ENCODE measurements around the gene UBE2G2. TPM values are rescaled to one million over a fixed set of nuclear protein-coding genes. Genes with fewer than 3 reads are reported as not detected.
A peak's percentile ranks its signal among the peaks of the same experiment; 100 is the strongest.

Gene UBE2G2
- polyA plus RNA-seq, 1 experiment: 93.2 TPM

DNA sequence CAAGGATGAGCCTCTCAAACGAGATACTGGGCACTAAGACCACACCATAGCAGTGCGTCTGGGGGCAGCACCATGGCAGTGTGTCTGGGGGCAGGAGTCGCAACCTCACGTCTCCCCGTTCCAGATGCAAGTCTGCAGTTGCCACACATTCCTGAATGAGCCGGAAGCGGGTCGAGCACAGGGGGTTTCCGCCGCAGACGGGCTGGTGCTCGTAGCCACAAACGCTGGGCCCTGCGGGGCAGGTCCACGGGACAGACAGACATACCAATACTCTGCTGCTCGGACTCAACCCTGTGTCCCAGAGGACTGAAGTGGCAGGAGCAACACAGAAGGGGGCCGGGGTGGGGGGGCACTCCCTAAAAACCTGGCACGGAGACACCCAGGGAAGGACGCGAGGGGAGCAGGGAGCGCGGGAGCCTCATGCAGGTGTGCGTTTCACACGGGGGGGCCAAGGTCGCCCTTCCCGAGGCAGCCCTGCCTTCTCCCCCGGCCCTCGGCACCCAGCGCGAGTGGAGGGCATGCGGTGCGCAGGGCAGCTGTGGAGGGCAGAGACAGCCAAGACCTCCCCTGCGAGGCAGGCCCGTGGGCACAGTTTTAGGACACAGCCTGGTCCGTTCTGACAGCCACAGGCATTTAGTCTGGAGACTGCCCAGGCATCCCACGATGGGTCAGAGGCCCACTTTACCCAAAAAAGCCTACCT, 47.4 kb upstream of the UBE2G2 start:
- Histone ChIP-seq H3K27me3 (ENCODE audit: control insufficient read depth, insufficient read depth, low read length) (no peaks in the 10 kb centered on the region; the same call in 1 of the 2 replicates), H3K36me3 (ENCODE audit: control insufficient read depth, insufficient read depth, low read length) (peaks cover 26% of the 10 kb centered on the region), H3K4me3 (ENCODE audit: low read depth, low read length) (no peak overlapping the region)
- TF ChIP-seq, protein P1, sequence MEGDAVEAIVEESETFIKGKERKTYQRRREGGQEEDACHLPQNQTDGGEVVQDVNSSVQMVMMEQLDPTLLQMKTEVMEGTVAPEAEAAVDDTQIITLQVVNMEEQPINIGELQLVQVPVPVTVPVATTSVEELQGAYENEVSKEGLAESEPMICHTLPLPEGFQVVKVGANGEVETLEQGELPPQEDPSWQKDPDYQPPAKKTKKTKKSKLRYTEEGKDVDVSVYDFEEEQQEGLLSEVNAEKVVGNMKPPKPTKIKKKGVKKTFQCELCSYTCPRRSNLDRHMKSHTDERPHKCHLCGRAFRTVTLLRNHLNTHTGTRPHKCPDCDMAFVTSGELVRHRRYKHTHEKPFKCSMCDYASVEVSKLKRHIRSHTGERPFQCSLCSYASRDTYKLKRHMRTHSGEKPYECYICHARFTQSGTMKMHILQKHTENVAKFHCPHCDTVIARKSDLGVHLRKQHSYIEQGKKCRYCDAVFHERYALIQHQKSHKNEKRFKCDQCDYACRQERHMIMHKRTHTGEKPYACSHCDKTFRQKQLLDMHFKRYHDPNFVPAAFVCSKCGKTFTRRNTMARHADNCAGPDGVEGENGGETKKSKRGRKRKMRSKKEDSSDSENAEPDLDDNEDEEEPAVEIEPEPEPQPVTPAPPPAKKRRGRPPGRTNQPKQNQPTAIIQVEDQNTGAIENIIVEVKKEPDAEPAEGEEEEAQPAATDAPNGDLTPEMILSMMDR (IDR thresholded peaks at IDR 0.05; ENCODE audit: insufficient read depth, low read depth, low read length): no peak
- CTCF ChIA-PET: no interaction called here
- POLR2A ChIA-PET: no interaction called here
- DNase-seq (ENCODE audit: low read depth): no peak

DNA sequence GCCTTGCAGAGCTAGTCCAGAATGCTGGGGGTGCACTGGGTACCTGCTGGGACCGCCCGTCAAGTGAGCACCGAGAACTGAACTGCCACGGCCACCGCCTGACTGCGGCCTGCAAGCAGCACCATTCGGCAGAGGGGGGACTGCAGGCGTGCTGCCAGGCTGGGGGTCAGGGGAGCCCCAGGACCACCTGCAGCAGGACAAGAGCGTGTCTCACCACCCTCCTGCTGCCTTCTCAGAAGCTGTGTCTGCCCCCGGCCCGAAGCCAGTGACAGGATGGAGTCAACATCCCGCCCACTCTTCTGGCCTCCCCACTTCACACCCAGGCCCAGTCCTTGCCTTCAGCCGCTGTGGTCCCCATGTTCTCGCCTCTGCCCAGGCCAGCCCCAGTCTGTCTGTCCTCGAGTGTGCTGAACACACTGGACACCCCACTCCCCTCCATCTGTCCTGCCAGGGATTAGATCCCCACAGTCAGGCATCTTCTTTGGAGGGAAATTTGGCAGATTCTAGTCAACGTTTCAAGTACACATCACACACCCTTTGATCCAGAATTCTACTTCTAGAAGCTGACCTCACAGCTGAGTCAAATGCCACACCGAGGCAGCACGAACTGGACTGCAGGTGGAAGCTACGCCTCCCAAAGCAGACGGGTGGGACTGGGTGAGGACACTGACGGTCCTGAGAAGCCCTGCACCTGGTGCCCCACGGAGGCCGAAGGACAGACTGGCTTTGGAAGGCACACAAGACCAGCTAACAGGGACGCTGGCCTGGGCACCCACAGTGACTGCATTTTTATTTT, 45.8 kb upstream of the UBE2G2 start:
- CTCF ChIA-PET: no interaction called here
- TF ChIP-seq, protein P1 (IDR thresholded peaks at IDR 0.05; ENCODE audit: insufficient read depth, low read depth, low read length): no peak
- Histone ChIP-seq H3K27me3 (ENCODE audit: control insufficient read depth, insufficient read depth, low read length) (no peaks in the 10 kb centered on the region; the same call in none of the 2 replicates), H3K4me3 (ENCODE audit: low read depth, low read length) (no peak overlapping the region), H3K36me3 (ENCODE audit: control insufficient read depth, insufficient read depth, low read length) (peaks cover 17% of the 10 kb centered on the region)
- POLR2A ChIA-PET: no interaction called here
- DNase-seq (ENCODE audit: low read depth): no peak

DNA sequence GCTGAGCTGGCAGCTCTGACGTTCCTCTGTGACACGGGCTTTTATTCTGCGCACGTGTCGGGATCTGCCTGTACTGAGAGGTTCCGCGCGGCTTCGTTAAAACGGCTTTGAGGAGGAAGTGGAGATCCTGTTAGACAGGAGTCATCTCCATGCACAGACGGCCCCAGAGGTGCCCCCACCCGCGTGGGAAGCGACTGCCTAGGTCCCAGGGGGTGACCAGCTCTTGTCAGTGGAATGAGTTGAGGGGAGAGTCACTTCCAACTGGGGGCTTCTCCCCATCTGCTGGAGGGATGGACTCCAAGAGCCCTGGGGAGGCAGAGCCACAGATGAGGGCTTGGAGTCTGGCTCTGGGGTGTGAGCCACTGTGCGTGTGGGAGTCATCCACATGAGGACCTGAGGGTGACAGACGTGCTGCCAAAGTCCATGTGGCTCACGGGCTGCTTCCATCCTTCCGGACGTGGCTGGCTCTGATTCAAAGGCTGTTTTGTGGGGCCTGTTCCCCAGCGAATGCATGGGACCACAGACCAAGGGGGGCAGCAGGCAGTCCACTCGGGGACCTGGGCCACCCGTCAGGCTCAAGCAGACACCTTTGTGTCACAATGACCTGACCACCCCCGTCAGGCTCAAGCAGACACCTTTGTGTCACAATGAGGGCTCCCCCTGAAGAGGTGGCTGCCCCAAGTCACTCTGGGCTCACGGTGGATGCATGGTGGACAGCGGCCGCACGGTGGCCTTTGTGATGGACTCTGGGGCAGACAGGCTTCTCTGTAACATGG, 45.1 kb upstream of the UBE2G2 start:
- ChIA-PET CTCF (interaction anchor here (0.6 to 1.3 kb wide), 3 partner anchors 8 to 47 kb away, joined by 3 to 4 read pairs (median 4); no protein-coding TSS in a partner anchor), POLR2A (interaction anchor here (0.7 kb wide), 1 partner anchor 27 kb away, joined by 3 read pairs; the partner anchor contains the start of gene PTTG1IP)
- no peak for DNase-seq (ENCODE audit: low read depth)
- H3K36me3 ChIP-seq (ENCODE audit: control insufficient read depth, insufficient read depth, low read length): peaks cover 17% of the 10 kb centered on the region
- H3K27me3 ChIP-seq (ENCODE audit: control insufficient read depth, insufficient read depth, low read length): peaks cover 3% of the 10 kb centered on the region
- TF ChIP-seq, protein P1 (IDR thresholded peaks at IDR 0.05; ENCODE audit: insufficient read depth, low read depth, low read length): no peak
- no peak overlapping the region for H3K4me3 ChIP-seq (ENCODE audit: low read depth, low read length)

DNA sequence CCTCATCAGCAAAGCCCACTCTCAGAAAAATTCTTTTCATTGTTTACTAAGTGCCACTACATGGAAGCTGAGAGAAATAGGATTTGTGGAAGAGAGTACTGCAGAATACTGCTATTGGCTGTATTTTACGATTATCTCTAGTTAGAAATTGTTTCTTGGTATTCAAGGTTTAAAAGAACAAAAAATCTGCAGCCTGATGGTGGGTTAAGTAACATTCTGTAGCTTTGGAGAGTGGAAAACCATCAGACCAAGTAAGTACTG, 44.5 kb upstream of the UBE2G2 start:
- Histone ChIP-seq H3K4me3 (ENCODE audit: low read depth, low read length) (peak overlapping the region; percentile 33), H3K27me3 (ENCODE audit: control insufficient read depth, insufficient read depth, low read length) (peaks cover 5% of the 10 kb centered on the region), H3K36me3 (ENCODE audit: control insufficient read depth, insufficient read depth, low read length) (peaks cover 14% of the 10 kb centered on the region)
- DNase-seq (ENCODE audit: low read depth): no peak
- TF ChIP-seq, protein P1 (IDR thresholded peaks at IDR 0.05; ENCODE audit: insufficient read depth, low read depth, low read length): no peak
- ChIA-PET POLR2A (interaction anchor here (0.7 kb wide), 1 partner anchor 27 kb away, joined by 3 read pairs; the partner anchor contains the start of gene PTTG1IP), CTCF (interaction anchor here (0.6 to 1.3 kb wide), 3 partner anchors 9 to 47 kb away, joined by 3 to 4 read pairs (median 4); no protein-coding TSS in a partner anchor)

All from BJ (cell line).